ACC112 (cell line): Measurements from ENCODE around the gene CHSY1.
"Not testable (repeated sequence)": the region's sequence is repeated elsewhere in the genome, so short reads cannot be mapped to it uniquely, and the experiment has no call there.

ENCODE experiments used
- H2AFZ ChIP-seq: fragments of 200-600 bp; sonication (generic); one replicate; pipeline ENCODE4 v1.6.0; 2017; ENCODE audit warnings: antibody characterized with exemption, low read length; ENCODE audit not compliant: unreplicated experiment
- H3K27ac ChIP-seq: fragments of 200-600 bp; sonication (generic); 2 replicates; pipeline ENCODE4 v1.5.1; 2014; ENCODE audit warnings: low read depth, mild to moderate bottlenecking, antibody characterized with exemption, low read length, moderate library complexity
- H3K27me3 ChIP-seq: fragments of 200-600 bp; sonication (generic); 2 replicates; pipeline ENCODE4 v1.6.1; 2014; ENCODE audit warnings: mild to moderate bottlenecking, antibody characterized with exemption, low read length, moderate library complexity, mixed read lengths; ENCODE audit not compliant: insufficient read depth
- H3K36me3 ChIP-seq: fragments of 200-600 bp; sonication (generic); 2 replicates; pipeline ENCODE4 v1.6.1; 2016; ENCODE audit warnings: mild to moderate bottlenecking, antibody characterized with exemption, low read length, moderate library complexity, mixed read lengths; ENCODE audit not compliant: insufficient read depth
- H3K4me1 ChIP-seq: fragments of 200-600 bp; sonication (generic); one replicate; pipeline ENCODE4 v1.6.1; 2016; ENCODE audit warnings: low read length, mixed read lengths; ENCODE audit not compliant: insufficient read depth, unreplicated experiment, control insufficient read depth
- H3K4me3 ChIP-seq: fragments of 200-600 bp; sonication (generic); 2 replicates; pipeline ENCODE4 v1.5.1; 2014; ENCODE audit warnings: mild to moderate bottlenecking, low read depth, low read length
- H3K79me2 ChIP-seq: fragments of 200-600 bp; sonication (generic); one replicate; pipeline ENCODE4 v1.6.0; 2016; ENCODE audit warnings: low read length; ENCODE audit not compliant: control insufficient read depth, unreplicated experiment, insufficient read depth

CHSY1 gene

GRCh38 chr15:101251830-101252820, at the start of gene CHSY1:
CHSY1 (minus strand) TSS chr15:101252048; CDS start chr15:101251456, 592 bp downstream.
- H2AFZ ChIP-seq = peak within 1 kb of the TSS; percentile 84
- no peaks in the 10 kb centered on the region for H3K36me3 ChIP-seq
- peak within 1 kb of the TSS; percentile 95 for H3K4me3 ChIP-seq
- H3K79me2 ChIP-seq = peaks cover 46% of the 10 kb centered on the region
- H3K27ac ChIP-seq = peak within 1 kb of the TSS; percentile 63
- no peaks in the 10 kb centered on the region for H3K27me3 ChIP-seq
- peaks cover 34% of the 10 kb centered on the region for H3K4me1 ChIP-seq

- H3K27ac ChIP-seq = peak overlapping the region; percentile 62
- H3K4me3 ChIP-seq = peak overlapping the region; percentile 98
- peak overlapping the region; percentile 74 for H2AFZ ChIP-seq
- peaks cover 40% of the 10 kb centered on the region for H3K79me2 ChIP-seq
- H3K36me3 ChIP-seq = peaks cover 3% of the 10 kb centered on the region; the same call in 1 of the 2 replicates
- H3K4me1 ChIP-seq = peaks cover 16% of the 10 kb centered on the region
- H3K27me3 ChIP-seq = no peaks in the 10 kb centered on the region
Measured at GRCh38 chr15:101296418-101297405, 44.9 kb upstream of the CHSY1 start.

GRCh38 chr15:101295607-101296161, 43.8 kb upstream of the CHSY1 start:
- Histone ChIP-seq H3K27me3 (no peaks in the 10 kb centered on the region), H3K4me1 (peaks cover 16% of the 10 kb centered on the region), H3K27ac (peak overlapping the region; percentile 62), H3K36me3 (peaks cover 3% of the 10 kb centered on the region; the same call in 1 of the 2 replicates), H3K4me3 (peak overlapping the region; percentile 98), H2AFZ (peak overlapping the region; percentile 74), H3K79me2 (peaks cover 49% of the 10 kb centered on the region)

GRCh38 chr15:101294731-101295606, 43.1 kb upstream of the CHSY1 start, which contains the start of gene SNRPA1:
SNRPA1 (minus strand) TSS chr15:101295248; CDS start chr15:101295178, 70 bp downstream.
- H2AFZ ChIP-seq = peak within 1 kb of the TSS; percentile 74
- H3K27me3 ChIP-seq = no peaks in the 10 kb centered on the region
- H3K36me3 ChIP-seq = peaks cover 7% of the 10 kb centered on the region; the same call in 1 of the 2 replicates
- peaks cover 16% of the 10 kb centered on the region for H3K4me1 ChIP-seq
- peak within 1 kb of the TSS; percentile 98 for H3K4me3 ChIP-seq
- H3K79me2 ChIP-seq = peaks cover 56% of the 10 kb centered on the region
- peak within 1 kb of the TSS; percentile 83 for H3K27ac ChIP-seq

GRCh38 chr15:101293122-101293521, 41.3 kb upstream of the CHSY1 start:
- peaks cover 68% of the 10 kb centered on the region for H3K79me2 ChIP-seq
- no peak overlapping the region for H2AFZ ChIP-seq
- H3K36me3 ChIP-seq = peaks cover 13% of the 10 kb centered on the region; the same call in 1 of the 2 replicates
- H3K27me3 ChIP-seq = no peaks in the 10 kb centered on the region
- H3K4me3 ChIP-seq = peak overlapping the region; percentile 98
- H3K27ac ChIP-seq = no peak overlapping the region
- H3K4me1 ChIP-seq = peaks cover 16% of the 10 kb centered on the region

GRCh38 chr15:101288905-101289513, 37.2 kb upstream of the CHSY1 start:
- Histone ChIP-seq H3K27ac (no peak overlapping the region), H3K36me3 (peaks cover 43% of the 10 kb centered on the region), H3K27me3 (no peaks in the 10 kb centered on the region), H3K4me1 (peaks cover 8% of the 10 kb centered on the region), H2AFZ (no peak overlapping the region), H3K4me3 (no peak overlapping the region), H3K79me2 (peaks cover 73% of the 10 kb centered on the region)

- H3K4me1 ChIP-seq, H3K4me3 ChIP-seq, H3K27me3 ChIP-seq, H3K27ac ChIP-seq, H2AFZ ChIP-seq: not testable (repeated sequence)
- Histone ChIP-seq H3K79me2 (peaks cover 57% of the 10 kb centered on the region), H3K36me3 (peaks cover 46% of the 10 kb centered on the region)
Measured at GRCh38 chr15:101287342-101287741, 35.5 kb upstream of the CHSY1 start.

- H3K79me2 ChIP-seq = peaks cover 49% of the 10 kb centered on the region
- H3K36me3 ChIP-seq = peaks cover 45% of the 10 kb centered on the region
- H3K27ac ChIP-seq = no peak overlapping the region
- no peaks in the 10 kb centered on the region for H3K4me1 ChIP-seq
- H2AFZ ChIP-seq = no peak overlapping the region
- no peak overlapping the region for H3K4me3 ChIP-seq
- no peaks in the 10 kb centered on the region for H3K27me3 ChIP-seq
Measured at GRCh38 chr15:101286471-101287114, 34.7 kb upstream of the CHSY1 start.

GRCh38 chr15:101283931-101284330, 32.1 kb upstream of the CHSY1 start:
- Histone ChIP-seq H3K4me3 (no peak overlapping the region), H3K79me2 (peaks cover 26% of the 10 kb centered on the region), H3K27ac (no peak overlapping the region), H3K36me3 (peaks cover 43% of the 10 kb centered on the region), H3K27me3 (no peaks in the 10 kb centered on the region), H2AFZ (no peak overlapping the region), H3K4me1 (no peaks in the 10 kb centered on the region)
